ENCODE results near the gene GRN.

The GRN gene

GRCh38 chr17:44310609-44311376 lies 34.3 kb upstream of the GRN start:
- Histone ChIP-seq H3K9me3 (ENCODE audit: insufficient read depth, low read depth, low read length) (peaks cover 4% of the 10 kb centered on the region), H2BK5ac (ENCODE audit: low read depth, low read length, poor library complexity) (no peak overlapping the region), H3K79me2 (ENCODE audit: control insufficient read depth, insufficient read depth, low read length, poor library complexity) (no peaks in the 10 kb centered on the region), H2AK5ac (ENCODE audit: low read length) (no peak overlapping the region), H2AFZ (ENCODE audit: insufficient read depth, low read length, poor library complexity) (no peak overlapping the region), H4K91ac (ENCODE audit: low read depth, low read length) (no peak overlapping the region), H3K4ac (ENCODE audit: low read depth, low read length) (no peak overlapping the region), H3K79me1 (ENCODE audit: low read length) (no peaks in the 10 kb centered on the region), H4K8ac (ENCODE audit: low read depth, low read length) (no peak overlapping the region), H2BK120ac (ENCODE audit: insufficient read depth, low read length, poor library complexity) (no peak overlapping the region), H2BK12ac (ENCODE audit: low read length) (no peak overlapping the region), H3K14ac (ENCODE audit: low read length) (no peak overlapping the region), H3K27me3 (ENCODE audit: insufficient read depth, low read length) (peaks cover 15% of the 10 kb centered on the region), H3K36me3 (ENCODE audit: control insufficient read depth in 1 of 2, insufficient read depth in 2 of 2, low read length in 2 of 2) (no peaks in the 10 kb centered on the region), H3K18ac (ENCODE audit: low read length) (no peak overlapping the region), H3K4me1 (ENCODE audit: control insufficient read depth in 1 of 2, insufficient read depth in 2 of 2, low read length in 2 of 2) (peaks cover 12 to 14% of the 10 kb centered on the region in 2 experiments), H3K4me3 (ENCODE audit: low read depth, low read length) (no peak overlapping the region), H3K4me2 (ENCODE audit: low read length) (no peak overlapping the region), H4K12ac (ENCODE audit: low read depth, low read length) (no peak overlapping the region), H3K23ac (ENCODE audit: low read length) (no peak overlapping the region), H3K9ac (ENCODE audit: low read length) (no peak overlapping the region), H3K27ac (ENCODE audit: low read depth, low read length) (no peak overlapping the region)
- WGBS (ENCODE audit: extremely low coverage, insufficient coverage, insufficient read length) = no CpG with 5 or more reads among the region's 10 CpGs
- no peak for DNase-seq

- Histone ChIP-seq H3K27me3 (ENCODE audit: insufficient read depth, low read length) (peaks cover 18% of the 10 kb centered on the region), H4K8ac (ENCODE audit: low read depth, low read length) (no peak overlapping the region), H3K36me3 (ENCODE audit: control insufficient read depth in 1 of 2, insufficient read depth in 2 of 2, low read length in 2 of 2) (no peaks in the 10 kb centered on the region), H4K91ac (ENCODE audit: low read depth, low read length) (no peak overlapping the region), H3K9ac (ENCODE audit: low read length) (no peak overlapping the region), H3K18ac (ENCODE audit: low read length) (no peak overlapping the region), H3K27ac (ENCODE audit: low read depth, low read length) (no peak overlapping the region), H2AFZ (ENCODE audit: insufficient read depth, low read length, poor library complexity) (no peak overlapping the region), H3K14ac (ENCODE audit: low read length) (no peak overlapping the region), H3K9me3 (ENCODE audit: insufficient read depth, low read depth, low read length) (peaks cover 6% of the 10 kb centered on the region), H3K79me2 (ENCODE audit: control insufficient read depth, insufficient read depth, low read length, poor library complexity) (no peaks in the 10 kb centered on the region), H3K4ac (ENCODE audit: low read depth, low read length) (no peak overlapping the region), H3K4me1 (ENCODE audit: control insufficient read depth in 1 of 2, insufficient read depth in 2 of 2, low read length in 2 of 2) (peaks cover 17 to 18% of the 10 kb centered on the region in 2 experiments), H3K23ac (ENCODE audit: low read length) (no peak overlapping the region), H3K79me1 (ENCODE audit: low read length) (no peaks in the 10 kb centered on the region), H2BK5ac (ENCODE audit: low read depth, low read length, poor library complexity) (no peak overlapping the region), H3K4me3 (ENCODE audit: low read depth, low read length) (no peak overlapping the region), H2BK120ac (ENCODE audit: insufficient read depth, low read length, poor library complexity) (no peak overlapping the region), H2BK12ac (ENCODE audit: low read length) (no peak overlapping the region), H4K12ac (ENCODE audit: low read depth, low read length) (no peak overlapping the region), H2AK5ac (ENCODE audit: low read length) (no peak overlapping the region), H3K4me2 (ENCODE audit: low read length) (no peak overlapping the region)
- WGBS (ENCODE audit: extremely low coverage, insufficient coverage, insufficient read length) = no CpG with 5 or more reads among the region's 5 CpGs
- DNase-seq = no peak
Observed at GRCh38 chr17:44311562-44312181, 33.4 kb upstream of the GRN start.

- Histone ChIP-seq H3K27ac (ENCODE audit: low read depth, low read length) (no peak overlapping the region), H3K18ac (ENCODE audit: low read length) (no peak overlapping the region), H2AFZ (ENCODE audit: insufficient read depth, low read length, poor library complexity) (no peak overlapping the region), H3K4me3 (ENCODE audit: low read depth, low read length) (no peak overlapping the region), H3K9me3 (ENCODE audit: insufficient read depth, low read depth, low read length) (peaks cover 6% of the 10 kb centered on the region), H3K14ac (ENCODE audit: low read length) (no peak overlapping the region), H3K4me2 (ENCODE audit: low read length) (no peak overlapping the region), H4K91ac (ENCODE audit: low read depth, low read length) (no peak overlapping the region), H2AK5ac (ENCODE audit: low read length) (no peak overlapping the region), H3K27me3 (ENCODE audit: insufficient read depth, low read length) (peaks cover 20% of the 10 kb centered on the region), H3K4ac (ENCODE audit: low read depth, low read length) (no peak overlapping the region), H3K4me1 (ENCODE audit: control insufficient read depth in 1 of 2, insufficient read depth in 2 of 2, low read length in 2 of 2) (peaks cover 16 to 17% of the 10 kb centered on the region in 2 experiments), H3K23ac (ENCODE audit: low read length) (no peak overlapping the region), H2BK5ac (ENCODE audit: low read depth, low read length, poor library complexity) (no peak overlapping the region), H3K79me2 (ENCODE audit: control insufficient read depth, insufficient read depth, low read length, poor library complexity) (no peaks in the 10 kb centered on the region), H2BK120ac (ENCODE audit: insufficient read depth, low read length, poor library complexity) (no peak overlapping the region), H3K36me3 (ENCODE audit: control insufficient read depth in 1 of 2, insufficient read depth in 2 of 2, low read length in 2 of 2) (no peaks in the 10 kb centered on the region), H3K79me1 (ENCODE audit: low read length) (no peaks in the 10 kb centered on the region), H3K9ac (ENCODE audit: low read length) (no peak overlapping the region), H4K8ac (ENCODE audit: low read depth, low read length) (no peak overlapping the region), H2BK12ac (ENCODE audit: low read length) (no peak overlapping the region), H4K12ac (ENCODE audit: low read depth, low read length) (no peak overlapping the region)
- DNase-seq = no peak
- WGBS (ENCODE audit: extremely low coverage, insufficient coverage, insufficient read length) = no CpG with 5 or more reads among the region's 17 CpGs
Observed at GRCh38 chr17:44312396-44313104, 32.6 kb upstream of the GRN start.

- no CpG with 5 or more reads among the region's 7 CpGs for WGBS (ENCODE audit: extremely low coverage, insufficient coverage, insufficient read length)
- Histone ChIP-seq H2BK12ac (ENCODE audit: low read length) (no peak overlapping the region), H3K4me2 (ENCODE audit: low read length) (no peak overlapping the region), H2BK5ac (ENCODE audit: low read depth, low read length, poor library complexity) (no peak overlapping the region), H3K4me3 (ENCODE audit: low read depth, low read length) (no peak overlapping the region), H3K23ac (ENCODE audit: low read length) (no peak overlapping the region), H3K9me3 (ENCODE audit: insufficient read depth, low read depth, low read length) (peaks cover 6% of the 10 kb centered on the region), H3K9ac (ENCODE audit: low read length) (no peak overlapping the region), H3K27ac (ENCODE audit: low read depth, low read length) (no peak overlapping the region), H2BK120ac (ENCODE audit: insufficient read depth, low read length, poor library complexity) (no peak overlapping the region), H3K4ac (ENCODE audit: low read depth, low read length) (no peak overlapping the region), H3K4me1 (ENCODE audit: control insufficient read depth in 1 of 2, insufficient read depth in 2 of 2, low read length in 2 of 2) (peaks cover 9 to 10% of the 10 kb centered on the region in 2 experiments), H3K18ac (ENCODE audit: low read length) (no peak overlapping the region), H4K91ac (ENCODE audit: low read depth, low read length) (no peak overlapping the region), H3K79me1 (ENCODE audit: low read length) (no peaks in the 10 kb centered on the region), H3K27me3 (ENCODE audit: insufficient read depth, low read length) (peaks cover 20% of the 10 kb centered on the region), H2AK5ac (ENCODE audit: low read length) (no peak overlapping the region), H2AFZ (ENCODE audit: insufficient read depth, low read length, poor library complexity) (no peak overlapping the region), H4K12ac (ENCODE audit: low read depth, low read length) (no peak overlapping the region), H3K36me3 (ENCODE audit: control insufficient read depth in 1 of 2, insufficient read depth in 2 of 2, low read length in 2 of 2) (no peaks in the 10 kb centered on the region), H3K79me2 (ENCODE audit: control insufficient read depth, insufficient read depth, low read length, poor library complexity) (no peaks in the 10 kb centered on the region), H4K8ac (ENCODE audit: low read depth, low read length) (no peak overlapping the region), H3K14ac (ENCODE audit: low read length) (no peak overlapping the region)
- no peak for DNase-seq
Observed at GRCh38 chr17:44314031-44314430, 31.1 kb upstream of the GRN start.
